ENCODE measurements around the gene NIFK.

The NIFK gene

GRCh38 chr2:121723316-121723715 is 13.4 kb downstream of the NIFK start:
- Histone ChIP-seq H3K27ac (replicated peaks) (no peak overlapping the region), H3K27me3 (ENCODE audit: insufficient read depth, poor library complexity, severe bottlenecking) (no peaks in the 10 kb centered on the region), H3K4me3 (replicated peaks; ENCODE audit: insufficient read depth, low read length) (no peak overlapping the region)
- TF ChIP-seq POLR2AphosphoS5 (IDR thresholded peaks at IDR 0.05; ENCODE audit: low read depth) (no peak), SPI1 (IDR thresholded peaks at IDR 0.05; ENCODE audit: borderline replicate concordance, low read depth) (no peak), CTCF (IDR thresholded peaks at IDR 0.05; ENCODE audit: insufficient read depth, low read length) (no peak), GABPA (IDR thresholded peaks at IDR 0.05; ENCODE audit: low read depth) (no peak)
- TF ChIP-seq, protein P1, sequence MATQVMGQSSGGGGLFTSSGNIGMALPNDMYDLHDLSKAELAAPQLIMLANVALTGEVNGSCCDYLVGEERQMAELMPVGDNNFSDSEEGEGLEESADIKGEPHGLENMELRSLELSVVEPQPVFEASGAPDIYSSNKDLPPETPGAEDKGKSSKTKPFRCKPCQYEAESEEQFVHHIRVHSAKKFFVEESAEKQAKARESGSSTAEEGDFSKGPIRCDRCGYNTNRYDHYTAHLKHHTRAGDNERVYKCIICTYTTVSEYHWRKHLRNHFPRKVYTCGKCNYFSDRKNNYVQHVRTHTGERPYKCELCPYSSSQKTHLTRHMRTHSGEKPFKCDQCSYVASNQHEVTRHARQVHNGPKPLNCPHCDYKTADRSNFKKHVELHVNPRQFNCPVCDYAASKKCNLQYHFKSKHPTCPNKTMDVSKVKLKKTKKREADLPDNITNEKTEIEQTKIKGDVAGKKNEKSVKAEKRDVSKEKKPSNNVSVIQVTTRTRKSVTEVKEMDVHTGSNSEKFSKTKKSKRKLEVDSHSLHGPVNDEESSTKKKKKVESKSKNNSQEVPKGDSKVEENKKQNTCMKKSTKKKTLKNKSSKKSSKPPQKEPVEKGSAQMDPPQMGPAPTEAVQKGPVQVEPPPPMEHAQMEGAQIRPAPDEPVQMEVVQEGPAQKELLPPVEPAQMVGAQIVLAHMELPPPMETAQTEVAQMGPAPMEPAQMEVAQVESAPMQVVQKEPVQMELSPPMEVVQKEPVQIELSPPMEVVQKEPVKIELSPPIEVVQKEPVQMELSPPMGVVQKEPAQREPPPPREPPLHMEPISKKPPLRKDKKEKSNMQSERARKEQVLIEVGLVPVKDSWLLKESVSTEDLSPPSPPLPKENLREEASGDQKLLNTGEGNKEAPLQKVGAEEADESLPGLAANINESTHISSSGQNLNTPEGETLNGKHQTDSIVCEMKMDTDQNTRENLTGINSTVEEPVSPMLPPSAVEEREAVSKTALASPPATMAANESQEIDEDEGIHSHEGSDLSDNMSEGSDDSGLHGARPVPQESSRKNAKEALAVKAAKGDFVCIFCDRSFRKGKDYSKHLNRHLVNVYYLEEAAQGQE (IDR thresholded peaks at IDR 0.05; ENCODE audit: insufficient replicate concordance, low read depth): no peak
- no peak for DNase-seq (ENCODE audit: low read depth in 1 of 2, low spot score in 1 of 2)

DNA sequence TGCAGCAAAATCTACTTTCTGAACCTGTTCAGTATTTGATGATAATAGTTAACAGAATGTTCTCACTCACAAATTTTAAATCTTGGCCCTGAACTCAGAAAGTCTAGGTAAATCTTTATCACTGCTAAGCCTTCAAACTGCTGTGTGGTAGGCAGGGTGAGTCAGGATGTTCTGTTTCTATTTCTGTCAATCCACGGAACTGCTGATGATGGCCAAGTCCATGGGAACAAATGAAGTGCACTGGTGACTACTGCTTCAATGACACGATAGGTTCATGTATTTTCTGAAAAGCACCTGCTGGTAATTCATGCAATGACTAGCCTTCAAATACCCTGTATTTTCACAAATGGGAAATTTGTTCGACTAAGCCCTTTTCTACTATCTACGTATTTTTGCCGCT is 14.2 kb downstream of the NIFK start:
- TF ChIP-seq SPI1 (IDR thresholded peaks at IDR 0.05; ENCODE audit: borderline replicate concordance, low read depth): no peak
- TF ChIP-seq POLR2AphosphoS5 (IDR thresholded peaks at IDR 0.05; ENCODE audit: low read depth): no peak
- TF ChIP-seq, protein P1 (IDR thresholded peaks at IDR 0.05; ENCODE audit: insufficient replicate concordance, low read depth): no peak
- no peak for TF ChIP-seq GABPA (IDR thresholded peaks at IDR 0.05; ENCODE audit: low read depth)
- no peak for TF ChIP-seq CTCF (IDR thresholded peaks at IDR 0.05; ENCODE audit: insufficient read depth, low read length)
- DNase-seq (ENCODE audit: low read depth in 1 of 2, low spot score in 1 of 2): no peak

GRCh38 chr2:121721926-121722325 is 14.7 kb downstream of the NIFK start:
- no peak overlapping the region for H3K4me3 ChIP-seq (replicated peaks; ENCODE audit: insufficient read depth, low read length)
- DNase-seq (ENCODE audit: low read depth in 1 of 2, low spot score in 1 of 2): no peak
- H3K27me3 ChIP-seq (ENCODE audit: insufficient read depth, poor library complexity, severe bottlenecking): no peaks in the 10 kb centered on the region
- TF ChIP-seq, protein P1 (IDR thresholded peaks at IDR 0.05; ENCODE audit: insufficient replicate concordance, low read depth): no peak
- TF ChIP-seq POLR2AphosphoS5 (IDR thresholded peaks at IDR 0.05; ENCODE audit: low read depth): no peak
- TF ChIP-seq SPI1 (IDR thresholded peaks at IDR 0.05; ENCODE audit: borderline replicate concordance, low read depth): no peak
- TF ChIP-seq CTCF (IDR thresholded peaks at IDR 0.05; ENCODE audit: insufficient read depth, low read length): no peak
- no peak for TF ChIP-seq GABPA (IDR thresholded peaks at IDR 0.05; ENCODE audit: low read depth)
- H3K27ac ChIP-seq (replicated peaks): no peak overlapping the region

More for the DNA sequence above, 14.2 kb downstream of the NIFK start:
- Histone ChIP-seq H3K27me3 (ENCODE audit: insufficient read depth, poor library complexity, severe bottlenecking) (no peaks in the 10 kb centered on the region), H3K4me3 (replicated peaks; ENCODE audit: insufficient read depth, low read length) (no peak overlapping the region), H3K27ac (replicated peaks) (no peak overlapping the region)

All from HL-60 (cell line).